PFSK-1 (cell line): ENCODE data around the gene TAF5.

ENCODE experiments used
- POLR2AphosphoS5 ChIP-seq: IDR thresholded peaks from 2 replicates; pipeline ENCODE4 v1.6.1; 2012; ENCODE audit warnings: low read depth, mild to moderate bottlenecking, control low read depth, low read length, moderate library complexity
- REST ChIP-seq, 2 experiments: IDR thresholded peaks; 2 replicates each; pipeline versions ENCODE4 v1.6.1 to v1.8.0; 2011 to 2012; ENCODE audit warnings: low read depth in 2 of 2, low read length in 2 of 2, control low read depth in 1 of 2, inconsistent platforms in 1 of 2, mild to moderate bottlenecking in 1 of 2, moderate library complexity in 1 of 2; ENCODE audit not compliant: insufficient read depth in 1 of 2
- SIN3A ChIP-seq: IDR thresholded peaks from 2 replicates; pipeline ENCODE4 v1.6.1; 2012; ENCODE audit warnings: mild to moderate bottlenecking, low read length, moderate library complexity, borderline replicate concordance; ENCODE audit not compliant: insufficient read depth
- TAF1 ChIP-seq: IDR thresholded peaks from 2 replicates; pipeline ENCODE4 v1.6.1; 2012; ENCODE audit warnings: low read length, control low read depth, borderline replicate concordance; ENCODE audit not compliant: insufficient read depth

GRCh38 chr10:103350517-103351260 lies 17.1 kb upstream of the TAF5 start, which contains the start of gene PCGF6:
- no peak for TF ChIP-seq REST (IDR thresholded peaks at IDR 0.05; ENCODE audit: insufficient read depth in 1 of 2, low read depth in 2 of 2, low read length in 2 of 2)
- TF ChIP-seq SIN3A, result no peak
- TF ChIP-seq POLR2AphosphoS5, result peak; percentile 65
- TF ChIP-seq TAF1, result peak; percentile 69; the same call in 1 of the 2 replicates
